Fibroblast of pulmonary artery (primary cell): ENCODE data around the gene TNS3.

ENCODE experiments used
- DNase-seq: peaks from one replicate; pipeline ENCODE4 v3.0.0-alpha.2; 2010; ENCODE audit warnings: low read depth
- H3K4me3 ChIP-seq: replicated peaks from 2 replicates; pipeline ENCODE4 v1.5.1; 2011; ENCODE audit warnings: low read depth, mild to moderate bottlenecking, control low read depth, low read length, moderate library complexity
- CTCF ChIP-seq: IDR thresholded peaks from 2 replicates; pipeline ENCODE4 v1.5.1; 2011; ENCODE audit warnings: mild to moderate bottlenecking, control low read depth, low read length, inconsistent platforms; ENCODE audit errors: missing control alignments

Gene TNS3

GRCh38 chr7:47405286-47405904 is 176.5 kb downstream of the TNS3 start:
- H3K4me3 ChIP-seq, result no peak overlapping the region
- no peak for DNase-seq
- TF ChIP-seq CTCF, result no peak

DNA sequence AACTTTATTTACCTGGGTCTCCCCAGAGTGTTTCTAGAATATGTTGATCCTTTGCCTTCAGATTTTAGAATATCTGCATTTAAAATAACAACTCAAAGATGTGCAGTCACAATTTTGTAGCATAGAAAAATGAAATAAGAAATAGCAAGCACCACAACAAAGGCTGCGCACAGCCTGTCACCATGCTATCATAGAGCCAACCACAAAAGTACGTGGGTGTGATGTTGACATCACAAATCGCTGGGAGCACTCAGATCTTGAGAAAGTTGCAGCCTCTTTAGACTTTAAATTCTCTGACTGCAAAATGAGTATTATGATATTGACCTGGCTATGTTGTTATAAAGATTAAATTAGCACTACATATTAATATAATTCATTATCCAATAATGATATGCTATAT is 177.9 kb downstream of the TNS3 start:
- H3K4me3 ChIP-seq, result no peak overlapping the region
- peak; percentile 37 for DNase-seq
- no peak for TF ChIP-seq CTCF

- no peak for TF ChIP-seq CTCF
- H3K4me3 ChIP-seq, result no peak overlapping the region
- no peak for DNase-seq
Measured at GRCh38 chr7:47402941-47403866, 178.7 kb downstream of the TNS3 start.

- no peak for TF ChIP-seq CTCF
- no peak overlapping the region for H3K4me3 ChIP-seq
- DNase-seq, result no peak
Measured at GRCh38 chr7:47401611-47402570, 180.0 kb downstream of the TNS3 start.

- H3K4me3 ChIP-seq, result no peak overlapping the region
- TF ChIP-seq CTCF, result no peak
- no peak for DNase-seq
Measured at GRCh38 chr7:47400741-47401206, 181.1 kb downstream of the TNS3 start.

GRCh38 chr7:47400001-47400400 is 181.9 kb downstream of the TNS3 start:
- no peak for DNase-seq
- TF ChIP-seq CTCF, result no peak
- no peak overlapping the region for H3K4me3 ChIP-seq
